Fibroblast of lung (primary cell): Measurements from ENCODE around the gene NAPB. TPM values are rescaled to one million over a fixed set of nuclear protein-coding genes. Genes with fewer than 3 reads are reported as not detected.

Experiments used
- DNase-seq, 2 donors: peaks; one replicate each; pipeline versions ENCODE4 v3.0.0 to v3.0.0-alpha.2; 2010; ENCODE audit warnings: low read depth in 2 of 2
- H2AFZ ChIP-seq: 2 replicates; pipeline ENCODE4 v1.5.1; 2012; ENCODE audit warnings: low read length, control low read depth, inconsistent platforms
- H3K27ac ChIP-seq: 2 replicates; pipeline ENCODE4 v1.5.1; 2011; ENCODE audit warnings: low read length, control low read depth; ENCODE audit not compliant: insufficient read depth
- H3K27me3 ChIP-seq: 2 replicates; pipeline ENCODE4 v1.5.1; 2011; ENCODE audit warnings: mild to moderate bottlenecking, low read length; ENCODE audit not compliant: control insufficient read depth, insufficient read depth
- H3K36me3 ChIP-seq: 2 replicates; pipeline ENCODE4 v1.5.1; 2011; ENCODE audit warnings: low read length; ENCODE audit not compliant: control insufficient read depth, insufficient read depth
- H3K4me1 ChIP-seq: 2 replicates; pipeline ENCODE4 v1.5.1; 2011; ENCODE audit warnings: low read length; ENCODE audit not compliant: control insufficient read depth, insufficient read depth; ENCODE audit errors: extremely low read depth
- H3K4me2 ChIP-seq: 2 replicates; pipeline ENCODE4 v1.5.1; 2011; ENCODE audit warnings: low read length, control low read depth; ENCODE audit not compliant: insufficient read depth; ENCODE audit errors: extremely low read depth
- H3K4me3 ChIP-seq, 4 experiments: fragments of 200-600 bp in 1 of 4; sonication (generic) in 1 of 4; replicated peaks in 1 of 4; 2 replicates each; pipeline ENCODE4 v1.5.1; 2011 to 2016; ENCODE audit warnings: low read length in 4 of 4, low read depth in 3 of 4, mild to moderate bottlenecking in 3 of 4, control low read depth in 2 of 4, inconsistent platforms in 1 of 4, mixed read lengths in 1 of 4; ENCODE audit not compliant: insufficient read depth in 1 of 4; ENCODE audit errors: control extremely low read depth in 1 of 4
- H3K79me2 ChIP-seq: 2 replicates; pipeline ENCODE4 v1.5.1; 2012; ENCODE audit warnings: mild to moderate bottlenecking, low read length, inconsistent platforms; ENCODE audit not compliant: control insufficient read depth, insufficient read depth
- H3K9ac ChIP-seq: 2 replicates; pipeline ENCODE4 v1.5.1; 2011; ENCODE audit warnings: mild to moderate bottlenecking, low read length, control low read depth; ENCODE audit not compliant: insufficient read depth
- H3K9me3 ChIP-seq: 2 replicates; pipeline ENCODE4 v1.5.1; 2012; ENCODE audit warnings: low read depth, low read length; ENCODE audit not compliant: control insufficient read depth, insufficient read depth
- H4K20me1 ChIP-seq: 2 replicates; pipeline ENCODE4 v1.5.1; 2011; ENCODE audit warnings: low read length; ENCODE audit not compliant: control insufficient read depth, insufficient read depth; ENCODE audit errors: extremely low read depth
- EZH2 ChIP-seq: IDR thresholded peaks from 2 replicates; pipeline ENCODE4 v1.5.1; 2012; ENCODE audit warnings: low read length, control low read depth, mild to moderate bottlenecking; ENCODE audit errors: missing control alignments
- polyA plus RNA-seq, 2 donors: library from polyadenylated mRNA; depleted of rRNA in 1 of 2; stranded (reverse) in 1 of 2; unstranded in 1 of 2; fragments of >200 nt; gene quantifications; 2 replicates each; pipeline ENCODE4 v1.2.1, GENCODE V29; 2011 to 2012; ENCODE audit warnings: missing spikeins in 1 of 2
- total RNA-seq: library from RNA; depleted of rRNA; stranded (reverse); fragments of >200 nt; gene quantifications from 2 replicates; pipeline ENCODE4 v1.2.1, GENCODE V29; 2014
- TF ChIP-seq, protein P1 (sequence below), 2 donors: IDR thresholded peaks in 1 of 2; conservative IDR thresholded peaks in 1 of 2; 1 replicate in 1 of 2; 2 replicates in 1 of 2; pipeline ENCODE4 v1.5.1; 2011 to 2012; ENCODE audit warnings: low read length in 2 of 2, control low read depth in 1 of 2, inconsistent platforms in 1 of 2, low read depth in 1 of 2, mild to moderate bottlenecking in 1 of 2

Gene NAPB
- total and polyA plus RNA-seq, 2 donors (not counting 1 experiment from before 2014, with no cell fraction given), result 5.1 to 12.6 TPM

DNA sequence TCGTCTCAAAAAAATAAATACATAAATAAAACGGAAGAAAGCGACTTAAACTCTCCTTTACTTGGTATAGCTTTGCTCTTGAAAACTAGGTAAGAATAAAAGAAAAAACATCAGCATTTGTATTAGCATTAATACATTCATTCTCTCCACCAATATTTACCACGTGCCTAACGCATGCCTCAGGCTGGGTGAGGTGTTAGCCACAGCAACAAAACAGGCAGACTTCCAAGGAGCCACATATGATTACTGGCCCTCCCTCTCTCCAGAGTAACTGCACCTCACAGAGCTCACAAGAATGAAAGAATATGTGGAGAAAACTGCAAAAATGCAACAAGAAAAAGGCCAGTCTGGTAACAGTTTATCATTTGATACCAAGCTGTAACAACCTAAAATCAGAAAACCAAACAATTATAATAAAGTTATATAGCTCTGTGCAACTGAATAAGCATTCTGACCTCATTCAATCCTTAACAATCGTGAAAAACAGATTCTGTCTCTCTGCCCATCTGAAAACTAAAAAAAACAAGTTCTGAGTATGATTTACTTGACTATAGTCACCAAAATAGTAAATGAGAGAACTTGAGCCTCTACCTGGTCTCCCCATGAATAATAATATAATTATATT lies 5.2 kb downstream of the NAPB start:
- Histone ChIP-seq H3K9ac (no peak overlapping the region), H3K27ac (no peak overlapping the region), H3K4me3 (no peak overlapping the region), H3K79me2 (peaks cover 65% of the 10 kb centered on the region), H3K4me1 (peaks cover 4% of the 10 kb centered on the region), H4K20me1 (no peaks in the 10 kb centered on the region), H3K9me3 (no peaks in the 10 kb centered on the region), H3K27me3 (no peaks in the 10 kb centered on the region), H2AFZ (no peak overlapping the region), H3K4me2 (no peak overlapping the region), H3K36me3 (no peaks in the 10 kb centered on the region)
- TF ChIP-seq, protein P1, sequence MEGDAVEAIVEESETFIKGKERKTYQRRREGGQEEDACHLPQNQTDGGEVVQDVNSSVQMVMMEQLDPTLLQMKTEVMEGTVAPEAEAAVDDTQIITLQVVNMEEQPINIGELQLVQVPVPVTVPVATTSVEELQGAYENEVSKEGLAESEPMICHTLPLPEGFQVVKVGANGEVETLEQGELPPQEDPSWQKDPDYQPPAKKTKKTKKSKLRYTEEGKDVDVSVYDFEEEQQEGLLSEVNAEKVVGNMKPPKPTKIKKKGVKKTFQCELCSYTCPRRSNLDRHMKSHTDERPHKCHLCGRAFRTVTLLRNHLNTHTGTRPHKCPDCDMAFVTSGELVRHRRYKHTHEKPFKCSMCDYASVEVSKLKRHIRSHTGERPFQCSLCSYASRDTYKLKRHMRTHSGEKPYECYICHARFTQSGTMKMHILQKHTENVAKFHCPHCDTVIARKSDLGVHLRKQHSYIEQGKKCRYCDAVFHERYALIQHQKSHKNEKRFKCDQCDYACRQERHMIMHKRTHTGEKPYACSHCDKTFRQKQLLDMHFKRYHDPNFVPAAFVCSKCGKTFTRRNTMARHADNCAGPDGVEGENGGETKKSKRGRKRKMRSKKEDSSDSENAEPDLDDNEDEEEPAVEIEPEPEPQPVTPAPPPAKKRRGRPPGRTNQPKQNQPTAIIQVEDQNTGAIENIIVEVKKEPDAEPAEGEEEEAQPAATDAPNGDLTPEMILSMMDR (conservative IDR thresholded peaks at IDR 0.05 in 1 of 2, IDR thresholded peaks at IDR 0.05 in 1 of 2; ENCODE audit: low read depth in 1 of 2, low read length in 2 of 2), result no peak
- no peak for TF ChIP-seq EZH2
- peak; percentile 29 to 40 for DNase-seq

DNA sequence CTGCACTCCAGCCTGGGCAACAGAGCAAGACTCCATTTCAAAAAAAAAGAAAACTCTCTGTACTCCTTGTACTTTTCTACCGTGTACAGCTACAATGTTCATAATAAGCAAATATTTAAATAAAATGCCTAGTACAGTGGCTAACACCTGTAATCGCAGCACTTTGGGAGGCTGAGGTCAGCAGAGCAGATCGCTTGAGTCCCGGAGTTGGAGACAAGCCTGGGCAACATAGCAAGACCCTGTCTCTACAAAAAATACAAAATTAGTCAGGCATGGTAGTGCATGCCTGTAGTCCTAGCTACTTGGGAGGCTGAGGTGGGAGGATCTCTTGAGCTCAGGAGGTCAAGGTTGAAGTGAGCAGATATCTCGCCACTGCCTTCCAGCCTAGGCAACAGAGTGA lies 5.7 kb downstream of the NAPB start:
- H4K20me1 ChIP-seq, result no peaks in the 10 kb centered on the region
- TF ChIP-seq, protein P1 (conservative IDR thresholded peaks at IDR 0.05 in 1 of 2, IDR thresholded peaks at IDR 0.05 in 1 of 2; ENCODE audit: low read depth in 1 of 2, low read length in 2 of 2), result no peak
- TF ChIP-seq EZH2, result no peak
- no peak for DNase-seq

DNA sequence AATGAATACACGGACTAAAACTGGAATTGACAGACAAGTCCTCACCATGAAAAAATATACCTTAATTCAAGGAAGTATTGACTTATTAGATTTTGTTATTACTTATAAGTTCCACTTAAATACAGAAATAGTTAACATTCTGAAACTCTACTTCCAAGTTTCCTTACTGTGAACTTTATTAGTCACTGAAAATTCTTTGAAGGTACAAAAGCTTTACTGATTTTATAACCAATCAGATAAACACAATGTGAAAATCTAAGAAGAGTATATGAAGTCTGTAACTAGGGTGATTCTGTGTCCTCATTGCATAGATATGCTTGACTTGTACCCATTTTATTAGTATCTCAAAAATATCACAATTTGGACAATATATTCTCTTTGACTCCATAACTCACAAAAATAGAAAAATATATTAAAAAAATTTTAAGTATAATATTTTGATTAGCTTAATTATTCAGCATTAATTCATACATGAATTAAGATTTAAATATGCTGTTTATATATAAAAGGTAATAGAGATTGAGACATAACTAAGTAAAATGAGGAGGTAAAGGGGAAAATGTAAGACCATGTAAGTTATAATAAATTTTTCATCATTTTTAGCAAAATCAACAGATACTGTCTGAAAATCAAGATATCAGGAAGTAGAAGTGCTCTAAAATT lies 6.6 kb downstream of the NAPB start:
- DNase-seq, result no peak
- H3K36me3 ChIP-seq, result no peaks in the 10 kb centered on the region
- TF ChIP-seq, protein P1 (conservative IDR thresholded peaks at IDR 0.05 in 1 of 2, IDR thresholded peaks at IDR 0.05 in 1 of 2; ENCODE audit: low read depth in 1 of 2, low read length in 2 of 2), result no peak
- TF ChIP-seq EZH2, result no peak
- no peak overlapping the region for H3K9ac ChIP-seq
- H3K27me3 ChIP-seq, result no peaks in the 10 kb centered on the region
- H3K4me3 ChIP-seq, result no peak overlapping the region
- H3K27ac ChIP-seq, result no peak overlapping the region
- no peaks in the 10 kb centered on the region for H3K9me3 ChIP-seq
- H4K20me1 ChIP-seq, result no peaks in the 10 kb centered on the region
- H3K4me2 ChIP-seq, result no peak overlapping the region
- peaks cover 72% of the 10 kb centered on the region for H3K79me2 ChIP-seq
- H3K4me1 ChIP-seq, result peaks cover 4% of the 10 kb centered on the region
- H2AFZ ChIP-seq, result no peak overlapping the region

More for the DNA sequence above, 5.7 kb downstream of the NAPB start:
- Histone ChIP-seq H3K4me1 (peaks cover 4% of the 10 kb centered on the region), H3K27ac (no peak overlapping the region), H3K4me2 (no peak overlapping the region), H3K27me3 (no peaks in the 10 kb centered on the region), H3K36me3 (no peaks in the 10 kb centered on the region), H3K9ac (no peak overlapping the region), H3K9me3 (no peaks in the 10 kb centered on the region), H3K79me2 (peaks cover 66% of the 10 kb centered on the region), H2AFZ (no peak overlapping the region), H3K4me3 (no peak overlapping the region)
